Fibroblast of villous mesenchyme (primary cell): Measurements from ENCODE around the gene PLEKHO2. TPM values are rescaled to one million over a fixed set of nuclear protein-coding genes. Genes with fewer than 3 reads are reported as not detected.
A peak's percentile ranks its signal among the peaks of the same experiment; 100 is the strongest.

Experiments
- DNase-seq: peaks from one replicate; pipeline ENCODE4 v3.0.0-alpha.2; 2010; ENCODE audit warnings: low read depth
- H3K4me3 ChIP-seq: 2 replicates; pipeline ENCODE4 v1.5.1; 2011; ENCODE audit warnings: low read depth, mild to moderate bottlenecking, low read length
- total RNA-seq: library from RNA; depleted of rRNA; stranded (reverse); fragments of >200 nt; gene quantifications from 2 replicates; pipeline ENCODE4 v1.2.3, GENCODE V29; 2012
- TF ChIP-seq, protein P1 (sequence below): IDR thresholded peaks from 2 replicates; pipeline ENCODE4 v1.5.1; 2012; ENCODE audit warnings: low read depth, mild to moderate bottlenecking, low read length; ENCODE audit not compliant: insufficient read depth

The PLEKHO2 gene
- total RNA-seq, 1 donor = 48.8 TPM

DNA sequence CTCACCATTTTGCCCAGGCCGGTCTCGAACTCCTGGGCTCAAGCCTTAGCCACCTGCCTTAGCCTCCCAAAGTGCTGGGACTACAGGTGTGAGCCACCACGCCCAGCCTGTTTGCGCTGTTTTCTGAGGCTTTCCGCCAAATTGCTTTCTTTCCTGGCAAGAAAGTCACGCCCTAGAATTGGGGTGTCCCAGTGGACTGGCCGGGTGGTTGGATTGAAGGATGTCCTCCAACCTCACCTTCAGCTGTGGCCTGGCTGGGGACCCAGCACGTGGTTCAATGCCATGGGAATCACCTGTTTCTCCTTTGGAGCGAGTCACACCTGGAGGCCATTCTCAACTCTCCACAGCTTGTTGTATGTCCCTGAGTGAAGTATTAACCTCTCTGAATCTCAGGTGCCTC is 64.2 kb downstream of the PLEKHO2 start:
- DNase-seq = no peak
- TF ChIP-seq, protein P1, sequence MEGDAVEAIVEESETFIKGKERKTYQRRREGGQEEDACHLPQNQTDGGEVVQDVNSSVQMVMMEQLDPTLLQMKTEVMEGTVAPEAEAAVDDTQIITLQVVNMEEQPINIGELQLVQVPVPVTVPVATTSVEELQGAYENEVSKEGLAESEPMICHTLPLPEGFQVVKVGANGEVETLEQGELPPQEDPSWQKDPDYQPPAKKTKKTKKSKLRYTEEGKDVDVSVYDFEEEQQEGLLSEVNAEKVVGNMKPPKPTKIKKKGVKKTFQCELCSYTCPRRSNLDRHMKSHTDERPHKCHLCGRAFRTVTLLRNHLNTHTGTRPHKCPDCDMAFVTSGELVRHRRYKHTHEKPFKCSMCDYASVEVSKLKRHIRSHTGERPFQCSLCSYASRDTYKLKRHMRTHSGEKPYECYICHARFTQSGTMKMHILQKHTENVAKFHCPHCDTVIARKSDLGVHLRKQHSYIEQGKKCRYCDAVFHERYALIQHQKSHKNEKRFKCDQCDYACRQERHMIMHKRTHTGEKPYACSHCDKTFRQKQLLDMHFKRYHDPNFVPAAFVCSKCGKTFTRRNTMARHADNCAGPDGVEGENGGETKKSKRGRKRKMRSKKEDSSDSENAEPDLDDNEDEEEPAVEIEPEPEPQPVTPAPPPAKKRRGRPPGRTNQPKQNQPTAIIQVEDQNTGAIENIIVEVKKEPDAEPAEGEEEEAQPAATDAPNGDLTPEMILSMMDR = no peak
- H3K4me3 ChIP-seq = no peak overlapping the region

DNA sequence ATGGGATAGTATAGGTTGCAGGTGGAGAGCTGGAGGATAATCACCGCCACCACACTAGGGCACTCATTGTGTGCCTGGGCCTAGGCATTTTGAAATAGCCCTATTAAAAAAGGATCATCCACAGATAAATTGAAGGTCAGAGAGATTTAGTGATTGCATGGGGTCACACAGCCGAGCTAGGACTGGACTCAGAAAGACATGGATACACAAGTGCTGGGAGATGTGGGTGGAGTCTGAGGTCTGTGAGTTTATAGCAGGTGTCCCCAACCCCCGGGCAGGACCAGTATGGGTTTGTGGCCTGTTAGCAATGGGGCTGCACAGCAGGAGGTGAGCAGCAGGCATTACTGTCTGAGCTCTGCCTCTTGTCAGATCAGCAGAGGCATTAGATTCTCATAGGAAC is 64.7 kb downstream of the PLEKHO2 start:
- TF ChIP-seq, protein P1 = no peak
- no peak overlapping the region for H3K4me3 ChIP-seq
- DNase-seq = no peak

DNA sequence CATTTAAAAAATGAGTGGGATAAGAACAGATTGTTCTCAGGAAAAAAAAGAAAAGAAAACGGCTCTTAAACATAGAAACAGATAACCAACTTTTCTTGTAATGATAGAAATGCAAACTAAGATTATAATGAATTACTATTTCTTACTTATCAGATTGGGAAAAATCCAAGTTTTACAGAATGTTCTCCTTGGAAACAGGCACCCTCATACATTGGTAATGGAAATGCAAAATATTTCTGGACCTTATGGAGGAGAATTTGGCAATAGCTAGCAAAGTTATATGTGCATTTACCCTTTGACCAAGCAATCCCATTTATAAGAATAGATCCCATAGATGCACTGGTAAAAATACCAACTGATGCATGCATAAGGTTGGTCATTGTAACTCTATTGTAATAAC is 66.3 kb downstream of the PLEKHO2 start:
- TF ChIP-seq, protein P1 = no peak
- DNase-seq = no peak
- no peak overlapping the region for H3K4me3 ChIP-seq

DNA sequence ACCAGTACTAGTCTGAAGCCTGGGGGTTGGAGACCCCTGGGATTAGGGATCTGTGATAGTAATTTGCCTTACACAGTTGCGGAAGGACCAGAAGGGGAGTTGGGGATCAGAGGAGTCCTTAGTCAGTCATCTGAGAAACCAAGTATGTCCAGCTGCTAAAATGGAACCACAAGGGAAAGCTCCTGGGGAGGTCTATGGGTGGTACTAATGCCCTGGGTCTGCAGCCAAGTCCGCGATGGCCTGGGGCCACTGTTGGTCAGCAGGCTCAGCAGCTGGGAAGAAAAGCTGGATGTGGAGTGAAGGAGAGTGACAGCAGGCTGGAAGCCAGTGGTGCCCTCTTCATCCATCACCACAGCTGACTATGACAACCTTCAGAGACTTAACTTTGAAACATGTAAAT is 67.8 kb downstream of the PLEKHO2 start:
- TF ChIP-seq, protein P1 = no peak
- no peak for DNase-seq
- no peak overlapping the region for H3K4me3 ChIP-seq

DNA sequence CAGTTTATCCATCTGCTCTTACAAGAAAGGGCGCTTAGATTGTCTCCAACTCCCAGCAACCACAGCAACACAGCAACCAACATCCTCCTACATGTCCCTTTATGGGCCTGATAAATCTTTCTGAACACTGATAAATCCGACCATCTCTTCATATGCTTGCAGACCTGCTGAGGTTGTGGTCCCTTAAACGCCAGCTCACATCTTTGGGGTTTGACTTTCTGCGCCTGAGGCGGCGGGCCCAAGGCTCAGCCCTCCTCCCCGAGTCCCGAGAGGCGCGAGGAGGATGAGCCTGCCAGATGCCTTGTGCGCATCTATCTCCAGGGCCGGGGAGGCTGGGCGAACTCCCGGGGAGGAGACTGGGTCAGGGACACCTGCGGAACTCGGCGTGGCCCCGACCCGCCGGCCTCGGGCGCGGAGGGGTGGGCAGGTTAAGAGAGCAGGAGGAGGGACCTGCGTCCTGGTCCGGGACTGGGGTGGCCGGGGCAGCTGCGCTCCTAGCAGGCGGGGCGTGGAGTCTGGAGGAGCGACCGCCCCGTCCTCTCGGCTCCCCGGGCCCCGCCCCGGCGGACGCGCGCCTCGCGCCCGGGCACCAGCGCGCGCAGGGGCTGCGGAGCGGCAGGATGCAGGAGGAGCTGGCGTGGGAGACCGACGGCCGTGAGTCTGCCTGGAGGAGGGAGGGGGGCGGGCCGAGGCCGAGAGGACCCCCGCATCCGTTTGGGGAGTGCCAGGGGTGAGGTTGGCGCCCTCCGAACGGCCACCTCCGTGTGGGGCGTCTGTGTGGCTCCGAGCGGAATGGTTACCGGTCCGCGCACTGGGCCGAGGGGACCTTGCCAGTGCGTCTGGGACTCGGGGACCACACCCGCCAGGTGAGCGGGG is 69.8 kb downstream of the PLEKHO2 start, which contains the start of gene ANKDD1A:
Gene ANKDD1A, plus strand, starts transcription at position 592 of the 876 bp plus-strand sequence. Its CDS starts 29 bp downstream, at position 621.
- H3K4me3 ChIP-seq = peak within 1 kb of the TSS; percentile 64
- DNase-seq = peak; percentile 48
- TF ChIP-seq, protein P1 = no peak

DNA sequence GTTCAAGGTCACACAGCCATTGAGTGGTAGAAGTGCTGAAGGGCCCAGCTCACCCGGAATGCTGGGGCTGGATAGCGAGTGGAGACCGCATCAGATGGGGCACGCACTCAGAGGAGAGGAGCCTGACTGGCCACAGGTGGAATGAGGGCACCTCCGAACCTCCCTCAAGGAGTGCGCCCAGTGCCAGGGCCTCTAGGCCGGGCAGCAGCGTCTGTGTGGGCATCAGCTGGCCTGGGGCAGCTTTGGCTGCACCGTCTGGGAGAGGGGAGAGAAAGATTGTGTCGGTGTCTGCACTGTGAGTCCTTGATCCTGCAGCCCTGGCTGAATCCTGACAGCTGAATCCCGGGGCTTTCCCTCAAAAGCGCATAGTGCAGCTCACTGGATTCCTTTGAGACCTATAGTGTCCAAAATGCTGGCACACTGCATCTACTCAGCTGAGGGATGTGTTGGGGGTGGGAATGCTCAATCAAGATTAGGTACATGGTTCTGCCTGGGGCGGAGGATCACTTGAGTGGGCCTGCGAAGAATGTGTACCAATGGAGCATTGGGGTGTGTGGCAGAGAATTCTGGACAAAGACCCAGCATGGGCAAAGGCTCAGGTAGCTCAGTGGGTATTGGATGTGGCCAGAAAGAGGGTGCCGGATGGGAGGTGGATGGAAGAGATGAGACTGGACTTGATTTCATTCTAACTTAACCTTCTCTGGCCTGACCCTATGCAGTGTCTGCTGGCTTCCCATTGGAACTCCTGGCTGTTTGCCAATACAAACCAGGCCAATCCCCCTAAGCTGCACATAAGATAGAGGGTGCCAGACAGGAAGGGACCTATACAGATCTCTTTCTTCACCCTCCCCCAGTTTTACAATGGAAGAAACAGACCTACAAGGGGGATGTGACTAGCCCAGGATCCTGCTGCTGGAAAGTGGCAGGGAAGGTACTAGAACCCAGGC is 70.9 kb downstream of the PLEKHO2 start:
- no peak overlapping the region for H3K4me3 ChIP-seq
- DNase-seq = no peak
- TF ChIP-seq, protein P1 = no peak
